Ectodermal cell (in vitro differentiated cells): Measurements from ENCODE around the gene SMIM41.

Experiments used
- H3K27ac ChIP-seq: 2 replicates; pipeline ENCODE4 v1.7.0; 2013; ENCODE audit warnings: mild to moderate bottlenecking, low read depth, low read length; ENCODE audit not compliant: insufficient read depth, poor library complexity, severe bottlenecking
- H3K27me3 ChIP-seq: 2 replicates; pipeline ENCODE4 v1.7.0; 2013; ENCODE audit warnings: mild to moderate bottlenecking, low read length; ENCODE audit not compliant: insufficient read depth, control insufficient read depth, poor library complexity, severe bottlenecking
- H3K36me3 ChIP-seq: one replicate; pipeline ENCODE4 v1.7.0; 2013; ENCODE audit warnings: low read length; ENCODE audit not compliant: control insufficient read depth, insufficient read depth
- H3K4me1 ChIP-seq: one replicate; pipeline ENCODE4 v1.7.0; 2013; ENCODE audit warnings: low read length; ENCODE audit not compliant: control insufficient read depth, insufficient read depth
- H3K4me3 ChIP-seq: 2 replicates; pipeline ENCODE4 v1.7.0; 2013; ENCODE audit warnings: low read depth, low read length, control low read depth; ENCODE audit not compliant: insufficient read depth
- H3K9me3 ChIP-seq: 2 replicates; pipeline ENCODE4 v1.7.0; 2013; ENCODE audit warnings: mild to moderate bottlenecking, low read length, moderate library complexity; ENCODE audit not compliant: control insufficient read depth
- WGBS, 2 experiments: methylation state at CpG; one replicate each; pipeline ENCODE4 v1.1.7; 2013; ENCODE audit warnings: missing lambda C conversion rate in 2 of 2; 5-methylcytosine and 5-hydroxymethylcytosine counted together

Gene SMIM41

DNA sequence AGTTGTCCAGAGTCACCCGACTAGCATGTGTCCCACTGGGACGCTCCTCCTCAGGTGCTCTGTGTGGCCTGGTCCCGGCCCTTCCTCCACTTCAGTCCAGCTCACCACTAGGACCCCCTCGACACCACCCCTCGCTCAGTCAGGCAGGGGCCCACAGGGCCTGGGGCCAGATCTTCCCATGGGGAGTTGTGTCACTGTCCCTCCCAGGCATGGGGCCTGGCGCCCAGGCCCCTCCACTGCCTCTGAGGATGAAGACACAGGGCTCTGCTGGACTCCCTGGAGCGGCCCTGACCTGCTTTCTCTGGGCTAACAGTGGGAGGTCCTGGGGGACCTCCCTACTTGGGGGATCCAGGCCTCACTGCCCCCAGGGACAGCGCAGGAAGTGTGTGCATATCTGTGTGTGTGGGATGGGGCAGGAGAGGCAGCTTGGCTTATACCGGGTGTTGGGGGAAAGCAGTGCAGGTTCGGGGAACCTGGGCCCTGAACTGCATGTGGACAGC, 68.5 kb downstream of the SMIM41 start:
- WGBS, 2 experiments: 93 to 94% methylated on average over 10 of the region's 10 CpGs

DNA sequence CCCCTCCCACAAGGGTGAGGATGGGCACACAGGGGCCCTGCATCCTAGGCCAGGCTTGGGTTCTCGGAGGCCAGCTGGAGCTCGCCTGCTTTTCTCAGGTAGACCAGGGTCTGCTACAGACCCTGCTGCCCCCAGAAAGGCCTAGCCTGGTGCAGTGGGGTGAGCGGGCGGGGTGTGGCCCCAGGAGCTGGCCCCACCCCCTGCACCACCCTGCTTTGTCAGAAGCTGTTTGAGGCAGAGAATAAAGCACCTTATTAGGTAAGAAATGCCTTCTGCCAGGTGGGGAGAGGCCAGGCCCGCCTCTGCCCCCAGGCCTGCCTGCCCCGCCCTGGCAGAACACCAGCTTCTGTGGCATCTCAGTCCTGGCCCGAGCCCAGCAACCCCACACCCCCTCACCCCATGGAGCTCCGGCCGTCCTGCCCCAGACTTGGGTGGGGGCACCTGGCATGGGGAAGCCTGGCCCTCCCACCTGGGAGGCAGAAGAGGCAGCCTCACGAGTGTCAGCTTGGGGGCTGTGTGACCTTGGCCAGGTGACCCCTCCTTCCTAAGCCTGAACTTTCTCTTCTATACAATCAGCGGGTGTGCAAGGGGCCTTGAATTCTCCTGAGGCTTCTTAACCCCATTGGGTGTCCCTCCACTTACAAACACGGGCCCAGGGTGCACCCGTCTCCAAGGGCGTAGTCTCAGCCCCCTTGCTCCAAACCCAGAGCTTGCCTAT, 69.1 kb downstream of the SMIM41 start:
- Histone ChIP-seq H3K4me1 (peaks cover 22% of the 10 kb centered on the region), H3K27ac (no peak overlapping the region), H3K36me3 (no peaks in the 10 kb centered on the region), H3K9me3 (no peaks in the 10 kb centered on the region), H3K27me3 (no peaks in the 10 kb centered on the region), H3K4me3 (no peak overlapping the region)
- WGBS, 2 experiments: 90 to 92% methylated on average over 14 of the region's 14 CpGs

More for the DNA sequence above, 68.5 kb downstream of the SMIM41 start:
- Histone ChIP-seq H3K27ac (no peak overlapping the region), H3K9me3 (no peaks in the 10 kb centered on the region), H3K27me3 (no peaks in the 10 kb centered on the region), H3K4me1 (peaks cover 22% of the 10 kb centered on the region), H3K4me3 (no peak overlapping the region), H3K36me3 (no peaks in the 10 kb centered on the region)

DNA sequence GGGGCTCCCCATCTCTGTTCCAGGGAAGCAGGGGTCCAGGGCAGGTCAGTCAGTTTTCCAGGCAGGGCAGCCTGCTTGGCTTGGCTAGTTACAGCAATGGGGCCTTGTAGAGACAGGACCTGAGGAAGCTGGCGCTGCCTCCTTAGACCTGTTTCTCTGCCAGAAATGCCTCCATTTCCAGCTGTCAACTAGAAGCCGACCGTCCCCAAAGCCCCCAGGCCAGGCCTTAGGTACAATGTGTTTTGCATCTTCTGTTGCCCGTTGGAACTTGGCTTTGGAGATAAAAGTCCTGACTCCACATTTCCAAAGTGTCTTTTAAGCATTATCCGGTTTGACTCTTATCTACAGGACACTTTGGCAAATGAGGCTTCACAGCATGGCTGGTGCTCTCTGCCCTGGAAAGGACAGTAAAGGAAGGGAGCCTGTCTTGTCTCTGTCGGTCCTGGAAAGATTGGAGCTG, 69.7 kb downstream of the SMIM41 start:
- H3K27ac ChIP-seq: no peak overlapping the region
- peaks cover 19% of the 10 kb centered on the region for H3K4me1 ChIP-seq
- WGBS, 2 experiments: 87 to 88% methylated on average over 6 of the region's 6 CpGs
- no peaks in the 10 kb centered on the region for H3K27me3 ChIP-seq
- no peaks in the 10 kb centered on the region for H3K36me3 ChIP-seq
- H3K9me3 ChIP-seq: no peaks in the 10 kb centered on the region
- H3K4me3 ChIP-seq: no peak overlapping the region

DNA sequence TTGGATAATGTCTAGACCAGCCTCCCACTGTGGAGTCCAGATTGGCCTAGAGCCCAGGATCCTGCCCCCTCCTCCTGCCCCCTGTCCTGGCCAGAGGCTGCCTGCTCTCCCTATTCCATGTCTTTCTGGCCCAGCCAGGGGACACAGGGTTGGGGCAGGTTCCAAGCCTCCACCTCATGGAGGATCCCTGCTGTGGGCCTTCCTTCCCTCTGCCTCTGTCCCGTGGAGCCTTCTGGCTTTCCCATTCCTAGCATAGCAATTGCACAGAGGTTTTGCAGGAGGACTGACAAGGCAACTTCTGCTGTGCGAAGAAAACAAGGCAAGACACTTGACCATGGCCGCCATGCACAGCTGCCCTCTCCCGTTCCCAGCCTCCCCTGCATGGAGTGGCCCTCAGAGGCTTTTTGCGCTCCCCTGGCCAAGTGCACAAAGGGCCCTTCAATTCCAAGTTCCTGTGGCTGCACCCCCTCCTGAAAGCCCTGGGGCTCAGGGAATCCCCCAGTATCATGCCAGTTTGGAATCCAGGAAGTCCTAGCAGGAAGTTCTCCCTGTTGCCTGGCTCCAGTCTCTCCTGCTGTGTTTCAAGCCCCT, 70.2 kb downstream of the SMIM41 start:
- no peaks in the 10 kb centered on the region for H3K27me3 ChIP-seq
- H3K9me3 ChIP-seq: no peaks in the 10 kb centered on the region
- 82% methylated on average over 5 of the region's 5 CpGs for WGBS, 2 experiments
- no peak overlapping the region for H3K4me3 ChIP-seq
- H3K4me1 ChIP-seq: peaks cover 14% of the 10 kb centered on the region
- no peaks in the 10 kb centered on the region for H3K36me3 ChIP-seq
- H3K27ac ChIP-seq: no peak overlapping the region

DNA sequence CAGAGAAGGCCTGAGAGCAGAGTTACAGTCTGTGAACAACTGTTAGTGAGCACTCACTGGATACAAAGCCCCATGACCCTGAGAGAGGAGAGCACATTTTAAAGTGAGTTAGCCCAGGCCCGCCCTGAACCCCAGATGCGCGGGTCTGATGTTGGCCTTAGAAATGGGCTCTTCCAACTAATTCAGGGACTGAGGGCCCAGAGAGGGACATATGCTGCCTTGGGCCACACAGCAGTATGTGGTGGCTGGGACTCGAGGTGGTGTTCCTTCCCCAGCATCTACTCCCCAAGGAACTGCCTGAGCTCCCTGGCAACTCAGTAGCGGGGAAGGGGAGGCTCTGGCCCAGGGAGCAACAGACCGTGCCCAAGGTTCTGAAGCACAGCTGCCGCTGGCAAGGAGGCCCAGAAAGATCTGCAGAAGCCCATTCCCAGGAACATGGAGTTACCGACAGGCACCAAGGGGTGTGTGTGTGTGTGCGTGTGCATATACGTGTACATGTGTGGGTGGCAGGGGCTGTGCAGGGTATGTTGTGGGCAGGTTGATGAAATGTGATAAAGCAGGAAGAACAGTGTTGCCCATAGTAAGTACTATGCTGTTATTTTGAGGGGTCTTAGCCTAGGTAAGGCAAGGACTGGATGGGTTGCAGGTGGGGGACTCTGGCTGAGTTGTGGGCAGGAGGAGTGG, 71.8 kb downstream of the SMIM41 start:
- no peaks in the 10 kb centered on the region for H3K9me3 ChIP-seq
- no peaks in the 10 kb centered on the region for H3K4me1 ChIP-seq
- no peak overlapping the region for H3K4me3 ChIP-seq
- no peak overlapping the region for H3K27ac ChIP-seq
- no peaks in the 10 kb centered on the region for H3K36me3 ChIP-seq
- WGBS, 2 experiments: 92 to 95% methylated on average over 10 of the region's 10 CpGs
- H3K27me3 ChIP-seq: no peaks in the 10 kb centered on the region

DNA sequence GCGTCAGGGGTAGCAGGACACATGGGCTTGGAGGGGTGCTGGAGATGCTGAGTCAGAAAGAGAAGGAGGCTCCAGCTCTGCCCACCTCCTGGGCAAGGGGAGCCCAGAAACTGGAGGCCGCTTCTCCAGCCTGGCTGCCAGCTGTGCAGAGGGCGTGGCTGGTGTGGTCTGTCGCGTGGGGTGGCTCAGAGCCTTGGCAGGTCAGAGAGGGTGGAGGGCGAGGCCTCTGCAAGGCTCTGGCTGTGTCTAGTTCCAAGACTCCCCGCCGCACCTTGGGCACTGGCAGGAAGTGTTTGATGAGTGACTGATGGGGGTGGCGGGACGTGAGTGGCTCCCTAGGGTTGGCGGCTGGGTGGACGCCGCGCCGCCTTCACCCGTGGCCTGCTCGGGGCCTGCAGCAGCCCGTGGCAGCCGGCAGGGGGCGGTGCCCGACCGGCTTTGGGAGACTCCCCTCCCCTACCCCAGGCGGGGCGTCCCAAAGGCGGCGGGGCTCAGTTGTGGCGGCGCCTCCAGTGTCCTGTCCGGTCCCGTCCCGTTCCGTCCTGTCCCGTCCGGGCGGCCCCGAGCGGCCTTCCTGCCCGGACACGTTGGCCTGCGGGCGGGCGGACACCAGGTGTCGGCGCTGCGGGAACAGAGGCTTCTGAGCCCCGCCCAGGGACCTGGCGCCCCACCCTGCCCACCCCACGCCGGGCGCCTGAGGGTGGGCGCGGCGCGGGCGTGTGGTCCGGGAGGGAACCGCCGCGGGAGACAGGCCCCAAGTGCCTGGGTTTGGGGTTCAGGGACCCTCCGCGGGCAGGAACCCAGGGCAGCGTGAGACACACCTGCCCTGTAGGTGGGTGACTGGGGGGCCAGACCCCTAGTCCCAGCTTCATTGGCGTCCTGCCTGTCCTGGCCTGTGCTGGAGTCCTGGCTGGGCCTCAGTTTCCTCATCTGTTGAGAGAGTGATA, 72.6 kb downstream of the SMIM41 start:
- no peaks in the 10 kb centered on the region for H3K4me1 ChIP-seq
- no peaks in the 10 kb centered on the region for H3K27me3 ChIP-seq
- 74 to 78% methylated on average over 63 of the region's 63 CpGs for WGBS, 2 experiments
- H3K36me3 ChIP-seq: no peaks in the 10 kb centered on the region
- H3K27ac ChIP-seq: no peak overlapping the region
- no peaks in the 10 kb centered on the region for H3K9me3 ChIP-seq
- H3K4me3 ChIP-seq: no peak overlapping the region

DNA sequence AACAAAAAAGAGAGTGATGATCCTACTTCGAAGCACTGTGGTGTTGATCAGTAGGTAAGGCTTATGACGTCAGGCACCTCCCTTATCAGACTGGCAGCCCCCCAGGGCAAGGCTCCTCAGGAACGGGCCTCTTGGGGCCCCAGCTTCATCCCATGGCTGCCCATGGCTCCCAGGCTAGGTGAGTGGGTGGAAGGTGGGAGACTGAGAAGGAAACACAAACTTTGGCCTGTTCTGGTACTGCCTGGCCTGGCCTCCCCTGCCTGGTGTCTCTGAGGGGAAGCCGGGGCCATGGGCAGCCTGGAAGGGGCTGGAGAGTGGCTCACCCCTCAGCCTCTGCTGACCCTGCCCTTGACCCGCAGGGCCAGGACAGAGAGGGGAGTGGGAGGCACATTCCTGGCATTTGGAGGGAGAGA, 73.4 kb downstream of the SMIM41 start:
- no peaks in the 10 kb centered on the region for H3K36me3 ChIP-seq
- H3K27ac ChIP-seq: no peak overlapping the region
- no peak overlapping the region for H3K4me3 ChIP-seq
- no peaks in the 10 kb centered on the region for H3K27me3 ChIP-seq
- no peaks in the 10 kb centered on the region for H3K4me1 ChIP-seq
- no peaks in the 10 kb centered on the region for H3K9me3 ChIP-seq
- 90 to 94% methylated on average over 5 of the region's 5 CpGs for WGBS, 2 experiments

DNA sequence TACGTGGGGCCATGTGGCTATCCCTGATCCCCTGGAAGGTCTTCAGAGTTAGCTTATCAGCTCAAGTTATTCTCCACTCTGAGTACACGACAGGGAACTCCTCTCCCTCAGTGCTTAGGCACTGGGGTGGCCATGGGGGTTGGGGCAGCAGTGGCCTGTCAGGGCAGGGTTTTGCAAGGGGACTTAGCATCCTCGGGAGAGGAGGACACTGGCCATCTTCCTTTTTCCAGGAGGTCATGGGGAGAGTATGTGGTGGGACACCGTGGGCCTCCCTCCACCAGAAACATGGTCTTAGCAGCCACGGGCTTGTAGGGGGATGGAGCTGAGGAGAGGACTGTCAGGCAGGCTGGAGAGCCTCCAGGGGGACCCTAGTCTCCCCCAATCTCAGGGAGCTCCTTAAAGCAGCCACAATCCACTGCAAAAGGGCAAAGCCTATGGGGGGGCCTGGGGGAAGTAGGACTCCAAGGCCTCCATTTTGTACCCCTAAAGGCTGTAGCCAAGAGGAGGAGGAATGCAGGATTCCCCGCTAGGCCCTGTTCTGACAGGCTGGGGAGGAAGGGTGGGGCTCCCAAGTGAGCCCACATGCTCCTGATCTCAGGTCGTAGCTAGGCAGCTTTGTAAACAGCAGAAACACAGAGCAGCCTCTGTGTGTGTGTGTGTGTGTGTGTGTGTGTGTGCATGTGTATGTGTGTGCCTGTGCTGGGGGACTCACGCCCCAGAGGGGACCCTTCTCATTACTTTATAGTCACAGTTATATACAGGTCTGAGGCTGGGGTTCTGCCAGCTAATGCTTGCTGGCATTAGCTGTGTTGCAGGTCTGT, 75.8 kb downstream of the SMIM41 start:
- WGBS, 2 experiments: 65 to 76% methylated on average over 7 to 8 of the region's 8 CpGs
- no peak overlapping the region for H3K27ac ChIP-seq

DNA sequence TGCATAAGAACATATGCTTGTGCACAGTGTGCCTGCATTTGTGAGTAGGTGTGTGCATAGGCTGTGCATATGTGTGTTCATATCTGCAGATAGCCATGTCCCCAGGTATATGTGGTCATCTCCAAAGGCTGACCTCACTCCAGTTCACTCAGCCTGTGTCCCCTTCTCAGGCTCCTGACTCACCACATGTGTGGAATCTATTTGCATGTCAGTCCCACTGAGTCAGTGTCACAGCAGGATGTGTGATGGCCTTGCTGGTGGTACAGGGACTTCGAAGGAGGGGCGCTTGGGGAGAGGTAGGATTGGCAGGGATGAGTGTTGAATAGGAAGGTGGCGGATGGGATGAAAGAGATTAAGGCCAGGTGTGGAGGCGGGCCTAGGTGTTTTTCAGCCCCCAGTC, 76.8 kb downstream of the SMIM41 start:
- Histone ChIP-seq H3K9me3 (no peaks in the 10 kb centered on the region), H3K27ac (no peak overlapping the region), H3K36me3 (no peaks in the 10 kb centered on the region), H3K27me3 (no peaks in the 10 kb centered on the region), H3K4me1 (no peaks in the 10 kb centered on the region), H3K4me3 (no peak overlapping the region)
- WGBS, 2 experiments: 83% methylated on average over 4 of the region's 4 CpGs

More for the DNA sequence above, 75.8 kb downstream of the SMIM41 start:
- H3K36me3 ChIP-seq: no peaks in the 10 kb centered on the region
- H3K9me3 ChIP-seq: no peaks in the 10 kb centered on the region
- H3K27me3 ChIP-seq: no peaks in the 10 kb centered on the region
- H3K4me3 ChIP-seq: no peak overlapping the region
- no peaks in the 10 kb centered on the region for H3K4me1 ChIP-seq
